RPMI7951 (cell line): Measurements from ENCODE around the gene WNT3. TPM values are rescaled to one million over a fixed set of nuclear protein-coding genes. Genes with fewer than 3 reads are reported as not detected.
"Not testable (repeated sequence)": the region's sequence is repeated elsewhere in the genome, so short reads cannot be mapped to it uniquely, and the experiment has no call there.

Source experiments
- DNase-seq: peaks from one replicate; pipeline ENCODE4 v3.0.0-alpha.2; 2012; ENCODE audit warnings: low read depth
- total RNA-seq: library from RNA; depleted of rRNA; stranded (reverse); fragments of >200 nt; shearing (Covaris generic); gene quantifications from 2 replicates; pipeline ENCODE4 v1.2.3, GENCODE V29; 2014

The WNT3 gene
- total RNA-seq, 1 experiment from 2014 or later: 0.96 TPM

GRCh38 chr17:46785696-46786095 lies 32.8 kb downstream of the WNT3 start:
- no peak for DNase-seq

DNA sequence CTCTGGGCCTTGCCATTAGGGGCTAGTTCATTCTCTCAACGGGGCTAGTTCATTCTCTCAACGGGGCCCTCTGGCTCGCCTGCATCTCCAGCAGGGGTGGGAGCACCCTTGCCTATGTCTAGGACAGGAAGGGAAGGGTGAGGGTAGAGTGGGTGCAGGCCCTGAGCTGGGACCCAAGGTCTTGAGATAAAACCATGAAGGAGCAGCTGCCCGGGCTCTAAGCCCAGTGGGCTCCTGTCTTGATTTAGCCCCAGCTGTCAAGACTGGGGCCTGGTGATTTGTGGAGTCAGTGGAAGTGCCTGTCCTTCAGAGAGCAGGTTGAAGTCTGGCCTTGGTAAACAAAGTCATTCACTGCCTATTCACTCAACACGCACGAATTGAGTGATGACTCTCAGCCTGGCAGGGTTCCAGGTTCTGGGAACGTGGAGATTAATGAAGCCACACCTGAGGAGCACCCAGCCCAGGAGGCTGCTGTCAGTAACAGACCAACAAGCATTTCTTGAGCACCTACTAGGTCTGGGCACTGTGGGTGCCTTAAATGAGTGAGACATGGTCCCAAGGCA lies 35.4 kb downstream of the WNT3 start:
- no peak for DNase-seq

GRCh38 chr17:46782250-46782953 lies 36.1 kb downstream of the WNT3 start:
- DNase-seq: peak; percentile 25

- no peak for DNase-seq
These were observed 38.5 kb downstream of the WNT3 start for GRCh38 chr17:46780003-46780373.

DNA sequence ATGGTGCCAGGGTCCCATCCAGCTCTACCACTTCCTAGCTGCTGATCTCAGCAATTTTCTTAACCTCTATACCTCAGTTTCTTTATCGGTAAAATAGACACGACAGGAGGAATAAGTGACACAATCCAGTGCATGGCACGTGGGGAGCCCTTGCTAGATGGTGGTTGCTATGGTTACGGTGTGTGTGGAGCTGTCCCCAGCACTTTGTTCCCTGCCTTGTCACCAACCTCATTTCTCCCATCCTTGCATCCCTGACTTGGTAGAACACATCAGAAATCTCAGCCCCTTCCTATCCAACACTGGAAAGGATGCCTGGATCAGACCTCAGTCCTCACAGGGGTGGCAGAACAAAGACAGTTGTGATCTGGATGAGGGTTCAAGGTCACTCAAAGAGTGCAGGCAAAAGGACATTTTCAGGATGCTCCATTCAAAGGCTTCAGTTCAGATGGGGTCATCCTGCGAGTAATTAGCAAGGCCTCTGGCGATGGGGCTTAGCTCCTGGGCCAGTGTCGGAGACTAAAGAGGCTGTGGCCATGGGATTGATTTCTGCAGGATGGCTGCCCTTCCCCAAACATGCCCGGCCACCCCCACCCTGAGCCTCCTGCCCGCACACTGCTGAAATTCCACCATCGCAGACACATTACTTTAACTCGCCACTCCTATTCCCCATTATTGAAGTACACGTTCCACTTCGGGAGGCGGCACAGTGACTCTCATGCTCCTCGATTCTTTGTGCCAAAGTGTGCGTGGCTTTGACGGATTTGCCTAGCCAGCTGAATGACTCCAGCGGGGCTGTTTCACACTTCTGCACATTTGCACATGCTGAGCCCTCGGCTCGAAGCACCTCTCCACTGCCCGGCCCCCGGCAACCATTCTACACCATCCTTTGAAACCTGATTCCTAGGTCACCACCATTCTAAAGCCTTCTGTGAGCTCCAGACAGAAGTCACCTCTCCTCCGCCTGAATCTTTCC lies 40.3 kb downstream of the WNT3 start:
- peak; percentile 18 for DNase-seq

- DNase-seq: no peak
These were observed 42.0 kb downstream of the WNT3 start for GRCh38 chr17:46776298-46777005.

- no peak for DNase-seq
These were observed 44.3 kb downstream of the WNT3 start for GRCh38 chr17:46774108-46774737.

GRCh38 chr17:46773676-46774075 lies 44.8 kb downstream of the WNT3 start:
- DNase-seq: no peak

GRCh38 chr17:46773221-46773605 lies 45.3 kb downstream of the WNT3 start:
- no peak for DNase-seq

DNA sequence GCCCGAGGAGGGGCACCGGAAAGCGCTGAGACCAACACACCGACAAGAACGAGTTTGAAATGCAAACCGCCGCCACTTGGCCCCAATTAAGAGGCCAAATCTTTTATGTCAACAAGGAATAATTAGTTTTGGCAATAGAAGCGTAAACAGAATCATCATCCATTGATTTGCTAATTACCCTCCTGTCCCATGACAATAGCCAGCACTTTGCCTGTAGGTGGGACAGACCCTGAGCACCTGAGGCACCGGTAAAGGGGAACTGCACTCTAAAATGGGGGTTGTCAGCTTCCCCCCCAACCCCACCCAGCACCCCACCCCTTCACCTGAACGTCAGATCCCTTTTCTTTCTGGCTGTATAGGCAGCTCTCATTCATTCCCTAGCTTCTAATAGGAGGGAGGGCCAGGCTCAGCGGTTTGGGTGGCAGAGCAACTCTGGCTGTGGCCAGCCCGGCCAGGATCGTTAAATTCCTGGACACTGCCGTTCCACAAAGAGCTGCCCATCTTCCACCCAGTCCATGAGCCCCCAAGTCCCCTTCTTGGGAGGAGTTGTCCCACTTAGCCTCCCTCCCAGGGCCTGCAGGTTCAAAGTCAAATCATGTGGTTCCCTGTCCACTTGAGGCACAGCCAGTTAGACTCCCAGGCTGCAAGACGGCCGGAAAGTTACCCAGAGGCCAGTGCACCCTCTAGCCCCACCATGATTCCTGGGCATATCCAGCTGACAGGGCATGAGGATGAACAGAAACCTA lies 45.8 kb downstream of the WNT3 start:
- DNase-seq: no peak

GRCh38 chr17:46771561-46772474 lies 46.7 kb downstream of the WNT3 start:
- DNase-seq: peak; percentile 45

DNA sequence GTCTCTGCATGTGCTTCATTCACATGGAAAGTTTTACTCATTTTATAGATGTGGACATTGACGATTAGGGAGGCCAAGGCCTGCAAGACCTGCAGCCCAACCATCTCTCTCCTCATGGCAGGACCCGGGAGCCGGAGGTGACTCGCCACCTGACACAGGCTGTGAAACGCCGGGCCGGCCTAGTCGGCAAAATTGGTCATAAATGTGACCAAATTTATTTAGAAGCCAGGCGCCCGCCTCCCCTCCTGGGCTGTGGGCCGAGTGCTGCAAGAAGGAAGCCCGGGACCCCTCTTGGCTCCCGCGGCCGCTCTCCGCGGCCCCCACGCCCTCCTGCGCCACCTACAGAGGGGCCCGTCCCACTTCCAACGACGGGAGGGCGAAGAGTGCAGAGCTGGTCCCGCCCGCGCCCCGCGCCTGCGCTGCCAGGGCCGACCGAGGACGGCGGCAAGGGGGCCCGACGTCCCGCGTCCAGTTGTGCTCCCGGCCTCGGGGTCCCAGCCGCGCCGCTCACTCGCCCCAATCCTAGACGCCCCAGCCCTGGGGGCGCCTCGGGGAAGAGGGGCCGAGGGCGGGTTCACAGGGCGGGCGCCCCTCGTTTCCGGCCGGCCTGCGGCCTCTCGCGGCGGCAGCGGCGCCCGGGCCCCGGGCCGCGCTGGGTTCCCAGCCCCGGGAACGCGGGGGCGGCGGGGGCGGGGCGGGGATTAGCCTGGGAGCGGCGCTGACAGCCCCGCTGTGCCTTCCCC lies 47.5 kb downstream of the WNT3 start:
- DNase-seq: peak; percentile 34

DNA sequence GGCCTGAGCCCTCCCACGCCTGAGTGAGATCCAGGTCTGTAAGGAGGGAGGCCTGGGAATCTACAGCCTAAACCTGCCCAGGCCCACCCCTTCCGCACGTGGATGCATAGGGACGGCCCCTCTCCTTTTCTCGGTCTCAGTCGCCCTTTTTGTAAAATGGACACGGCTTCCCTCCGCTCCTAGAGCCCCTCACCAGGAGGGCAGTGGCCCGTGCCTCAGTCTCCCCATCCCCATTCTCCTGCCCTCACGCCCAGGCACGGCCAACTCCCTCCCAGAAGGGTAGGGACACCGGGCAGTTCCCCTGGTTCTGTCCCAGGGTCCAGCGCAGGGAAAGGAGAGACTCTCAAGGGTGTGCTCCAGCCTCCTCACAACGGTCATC lies 48.1 kb downstream of the WNT3 start:
- DNase-seq: no peak

DNA sequence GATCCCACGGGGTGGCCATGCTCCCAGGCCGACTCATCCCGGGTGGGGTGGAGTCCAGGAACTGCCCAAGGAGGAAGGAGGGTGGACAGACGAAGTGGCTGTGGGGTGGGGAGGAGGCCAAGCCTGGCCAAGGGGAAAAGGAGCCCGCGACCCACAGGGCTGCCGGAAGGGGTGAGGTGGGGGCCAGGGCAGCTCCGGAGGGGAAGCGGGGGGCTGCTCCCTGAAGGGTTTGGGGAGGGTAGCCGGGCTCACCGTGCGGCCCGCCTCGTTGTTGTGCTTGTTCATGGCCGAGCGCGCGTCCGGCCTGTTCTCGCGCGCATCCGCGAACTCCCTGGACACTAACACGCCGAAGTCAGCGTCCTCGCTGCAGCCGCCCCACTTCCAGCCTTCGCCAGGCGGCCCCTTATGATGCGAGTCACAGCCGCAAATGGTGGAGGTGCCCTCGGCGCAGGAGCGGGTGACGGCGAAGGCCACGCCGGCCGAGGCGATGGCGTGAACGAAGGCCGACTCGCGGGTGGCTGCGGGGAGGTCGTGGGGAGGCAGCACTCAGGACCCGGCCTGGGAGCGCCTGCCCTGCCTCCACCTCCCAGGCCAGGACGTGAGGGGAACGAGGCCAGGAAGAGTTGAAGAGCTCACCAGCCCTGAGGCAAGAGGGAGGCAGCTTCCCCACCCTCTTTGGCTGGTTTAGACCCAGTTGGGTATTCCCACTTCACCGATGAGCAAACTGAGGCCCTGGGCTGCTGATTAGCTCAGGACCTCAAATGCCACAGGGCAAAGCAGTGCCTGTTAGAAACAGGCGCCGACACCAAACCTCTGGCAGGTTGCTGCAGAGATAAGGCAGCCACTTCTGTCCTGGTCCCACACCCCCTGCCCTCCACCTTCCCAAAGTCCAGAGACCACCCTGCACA lies 48.7 kb downstream of the WNT3 start:
- no peak for DNase-seq

- not testable (repeated sequence) for DNase-seq
These were observed 49.6 kb downstream of the WNT3 start for GRCh38 chr17:46768896-46769295.

DNA sequence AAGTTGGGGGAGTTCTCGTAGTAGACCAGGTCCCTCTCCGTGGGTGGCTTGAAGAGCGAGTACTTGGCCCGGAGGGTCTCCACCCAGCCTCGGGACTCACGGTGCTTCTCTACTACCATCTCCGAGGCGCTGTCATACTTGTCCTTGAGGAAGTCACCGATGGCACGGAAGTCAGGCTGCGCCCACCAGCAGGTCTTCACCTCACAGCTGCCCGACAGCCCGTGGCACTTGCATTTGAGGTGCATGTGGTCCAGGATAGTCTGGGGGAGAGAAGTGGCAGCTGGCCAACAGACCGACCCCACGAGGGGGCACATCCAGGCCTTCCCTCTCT lies 50.0 kb downstream of the WNT3 start:
- DNase-seq: no peak

DNA sequence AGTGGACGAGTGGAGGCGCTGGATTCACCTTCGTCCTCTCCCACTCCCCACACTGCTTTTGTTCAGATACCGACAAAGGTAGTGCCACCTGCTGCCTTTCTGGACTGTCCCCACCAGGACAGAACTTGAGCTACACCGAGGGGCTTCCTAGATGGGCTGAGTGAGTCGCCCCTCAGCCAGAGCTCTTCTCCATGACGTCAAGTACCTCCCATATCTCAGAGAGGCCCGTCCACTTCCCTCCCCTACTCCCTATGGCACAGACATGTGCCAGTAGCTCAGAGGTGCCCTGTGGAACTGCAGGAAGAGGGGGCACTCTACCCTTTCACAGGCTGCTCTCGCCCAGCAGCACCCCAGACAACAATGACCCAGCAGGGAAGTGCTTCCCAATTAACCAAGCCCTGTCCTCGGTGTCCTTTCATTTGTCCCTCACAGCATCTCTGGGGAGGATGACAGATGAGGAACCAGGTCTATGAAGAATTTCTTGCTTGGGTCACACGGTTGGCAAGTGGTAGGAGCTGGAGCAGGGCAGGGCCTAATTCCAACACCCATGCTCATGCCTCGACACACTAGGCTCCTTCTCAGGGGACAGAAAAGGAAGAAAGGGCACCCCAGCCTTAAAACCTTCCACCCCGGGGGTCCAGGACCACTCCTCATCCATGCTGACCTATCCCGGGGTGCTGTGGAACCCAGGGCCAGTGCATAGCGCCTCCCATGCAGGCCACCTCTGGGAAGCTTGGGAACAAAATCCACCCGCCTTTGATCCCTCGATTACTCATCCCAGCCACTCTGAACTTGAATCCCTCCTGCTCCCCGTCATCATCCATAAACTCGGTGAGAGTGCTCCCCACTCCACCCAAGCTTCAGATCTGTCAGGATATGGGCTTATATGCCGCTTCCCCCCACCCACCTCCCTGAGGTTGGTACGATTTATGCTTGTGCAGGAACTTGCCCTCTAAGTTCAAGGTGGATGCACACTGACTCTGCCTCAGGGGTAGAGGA lies 51.7 kb downstream of the WNT3 start:
- no peak for DNase-seq
